ENCODE measurements around the gene PNPLA7. TPM values are rescaled to one million over a fixed set of nuclear protein-coding genes. Genes with fewer than 3 reads are reported as not detected.
"Not testable (repeated sequence)": the region's sequence is repeated elsewhere in the genome, so short reads cannot be mapped to it uniquely, and the experiment has no call there.

PNPLA7 gene
- total RNA-seq: 1 to 10 TPM; 3.0 to 3.2 TPM

GRCh38 chr9:137550231-137550621 lies at the start of gene PNPLA7:
Gene PNPLA7, minus strand, starts transcription at chr9:137550402. Its CDS starts 205 bp downstream, at chr9:137550197.
- Mint-ChIP-seq H3K4me1 (peaks cover 17% of the 10 kb centered on the region), H3K36me3 (peaks cover 3% of the 10 kb centered on the region), H3K27me3 (no peaks in the 10 kb centered on the region), H3K9me3 (ENCODE audit: low read depth) (no peaks in the 10 kb centered on the region), H3K27ac (peak within 1 kb of the TSS; percentile 69), H3K4me3 (peak within 1 kb of the TSS; percentile 78)
- ATAC-seq (no peak), DNase-seq (peak; percentile 72)
- CTCF ChIA-PET: interaction anchor here (0.5 to 2.4 kb wide), 4 partner anchors 12 to 465 kb away, joined by 3 to 17 read pairs (median 6); partner anchors contain the start of gene ZMYND19

GRCh38 chr9:137598943-137599342 lies 48.7 kb upstream of the PNPLA7 start:
- H3K27me3 Mint-ChIP-seq: no peaks in the 10 kb centered on the region
- no peak overlapping the region for H3K27ac Mint-ChIP-seq

GRCh38 chr9:137596577-137596976 lies 46.4 kb upstream of the PNPLA7 start:
- not testable (repeated sequence) for H3K27me3 Mint-ChIP-seq; H3K9me3 Mint-ChIP-seq (ENCODE audit: low read depth); H3K4me1 Mint-ChIP-seq; H3K36me3 Mint-ChIP-seq; DNase-seq; H3K27ac Mint-ChIP-seq; ATAC-seq; H3K4me3 Mint-ChIP-seq
- CTCF ChIA-PET: interaction anchor here (1.0 kb wide), 1 partner anchor 23 kb away, joined by 3 read pairs; no protein-coding TSS in a partner anchor

More at GRCh38 chr9:137598943-137599342, 48.7 kb upstream of the PNPLA7 start:
- CTCF ChIA-PET: no interaction called here
- Mint-ChIP-seq H3K9me3 (ENCODE audit: low read depth) (no peaks in the 10 kb centered on the region), H3K36me3 (no peaks in the 10 kb centered on the region), H3K4me3 (no peak overlapping the region), H3K4me1 (peaks cover 11% of the 10 kb centered on the region)
- ATAC-seq (no peak), DNase-seq (no peak)

- peak overlapping the region; percentile 18 for H3K4me3 Mint-ChIP-seq
- ATAC-seq (no peak), DNase-seq (no peak)
- CTCF ChIA-PET: interaction anchor here (0.9 to 1.3 kb wide), 2 partner anchors 13 to 58 kb away, joined by 3 to 5 read pairs; no protein-coding TSS in a partner anchor
- H3K27me3 Mint-ChIP-seq: no peaks in the 10 kb centered on the region
- H3K27ac Mint-ChIP-seq: no peak overlapping the region
- no peaks in the 10 kb centered on the region for H3K9me3 Mint-ChIP-seq (ENCODE audit: low read depth)
- no peaks in the 10 kb centered on the region for H3K36me3 Mint-ChIP-seq
- H3K4me1 Mint-ChIP-seq: peaks cover 15% of the 10 kb centered on the region
Observed at GRCh38 chr9:137593176-137593575, 43.0 kb upstream of the PNPLA7 start.

GRCh38 chr9:137592767-137593166 lies 42.6 kb upstream of the PNPLA7 start:
- H3K9me3 Mint-ChIP-seq (ENCODE audit: low read depth): no peaks in the 10 kb centered on the region
- H3K4me1 Mint-ChIP-seq: peaks cover 18% of the 10 kb centered on the region
- H3K36me3 Mint-ChIP-seq: peaks cover 3% of the 10 kb centered on the region
- H3K4me3 Mint-ChIP-seq: peak overlapping the region; percentile 18
- CTCF ChIA-PET: interaction anchor here (0.9 to 1.3 kb wide), 2 partner anchors 13 to 58 kb away, joined by 3 to 5 read pairs; no protein-coding TSS in a partner anchor
- no peak overlapping the region for H3K27ac Mint-ChIP-seq
- no peaks in the 10 kb centered on the region for H3K27me3 Mint-ChIP-seq
- DNase-seq (no peak), ATAC-seq (no peak)

- Mint-ChIP-seq H3K4me3 (peak within 1 kb of the TSS; percentile 81), H3K27me3 (no peaks in the 10 kb centered on the region), H3K9me3 (ENCODE audit: low read depth) (no peaks in the 10 kb centered on the region), H3K27ac (peak within 1 kb of the TSS; percentile 88), H3K36me3 (peaks cover 14% of the 10 kb centered on the region), H3K4me1 (peaks cover 19% of the 10 kb centered on the region)
- CTCF ChIA-PET: interaction anchor here (0.7 to 2.0 kb wide), 6 partner anchors 11 to 146 kb away, joined by 3 to 10 read pairs (median 4); partner anchors contain the start of genes DPH7 and PNPLA7
- peak; percentile 89 for DNase-seq
- ATAC-seq: peak; percentile 96
Observed at GRCh38 chr9:137590469-137591383, 40.5 kb upstream of the PNPLA7 start, which contains the start of gene ZMYND19. Gene ZMYND19, minus strand, starts transcription at chr9:137590512. Its CDS starts 249 bp downstream, at chr9:137590263.

- no peaks in the 10 kb centered on the region for H3K27me3 Mint-ChIP-seq
Observed at GRCh38 chr9:137590123-137590468, 39.9 kb upstream of the PNPLA7 start.

GRCh38 chr9:137589441-137590122 lies 39.4 kb upstream of the PNPLA7 start:
- Mint-ChIP-seq H3K9me3 (ENCODE audit: low read depth) (no peaks in the 10 kb centered on the region), H3K4me1 (peaks cover 19% of the 10 kb centered on the region), H3K27me3 (no peaks in the 10 kb centered on the region), H3K27ac (peak overlapping the region; percentile 75), H3K36me3 (peaks cover 14% of the 10 kb centered on the region), H3K4me3 (peak overlapping the region; percentile 80)
- ATAC-seq (peak; percentile 14), DNase-seq (no peak)
- CTCF ChIA-PET: interaction anchor here (2.0 to 2.7 kb wide), 2 partner anchors 10 to 11 kb away, joined by 10 to 19 read pairs; partner anchors contain the start of gene DPH7

More at GRCh38 chr9:137590123-137590468, 39.9 kb upstream of the PNPLA7 start:
- ATAC-seq (no peak), DNase-seq (no peak)
- CTCF ChIA-PET: interaction anchor here (2.0 kb wide), 1 partner anchor 10 kb away, joined by 10 read pairs; the partner anchor contains the start of gene DPH7
- Mint-ChIP-seq H3K9me3 (ENCODE audit: low read depth) (no peaks in the 10 kb centered on the region), H3K36me3 (peaks cover 14% of the 10 kb centered on the region), H3K4me3 (no peak overlapping the region), H3K27ac (no peak overlapping the region), H3K4me1 (peaks cover 19% of the 10 kb centered on the region)

- H3K4me3 Mint-ChIP-seq: peak overlapping the region; percentile 80
- ATAC-seq: no peak
- no peaks in the 10 kb centered on the region for H3K9me3 Mint-ChIP-seq (ENCODE audit: low read depth)
- H3K4me1 Mint-ChIP-seq: peaks cover 19% of the 10 kb centered on the region
- H3K27ac Mint-ChIP-seq: no peak overlapping the region
- DNase-seq: no peak
- CTCF ChIA-PET: interaction anchor here (2.4 to 2.7 kb wide), 2 partner anchors 10 to 13 kb away, joined by 8 to 19 read pairs; partner anchors contain the start of gene DPH7
- H3K27me3 Mint-ChIP-seq: no peaks in the 10 kb centered on the region
- peaks cover 14% of the 10 kb centered on the region for H3K36me3 Mint-ChIP-seq
Observed at GRCh38 chr9:137588891-137589290, 38.7 kb upstream of the PNPLA7 start.

- ATAC-seq (no peak), DNase-seq (no peak)
- Mint-ChIP-seq H3K27ac (no peak overlapping the region), H3K4me3 (peak overlapping the region; percentile 37), H3K27me3 (no peaks in the 10 kb centered on the region), H3K4me1 (peaks cover 19% of the 10 kb centered on the region), H3K36me3 (peaks cover 14% of the 10 kb centered on the region), H3K9me3 (ENCODE audit: low read depth) (no peaks in the 10 kb centered on the region)
- CTCF ChIA-PET: interaction anchor here (2.4 to 2.7 kb wide), 2 partner anchors 9 to 13 kb away, joined by 8 to 19 read pairs; partner anchors contain the start of gene DPH7
Observed at GRCh38 chr9:137588311-137588710, 38.1 kb upstream of the PNPLA7 start.

GRCh38 chr9:137586854-137587253 lies 36.7 kb upstream of the PNPLA7 start:
- H3K36me3 Mint-ChIP-seq: peaks cover 14% of the 10 kb centered on the region

GRCh38 chr9:137583957-137584356 lies 33.8 kb upstream of the PNPLA7 start:
- Mint-ChIP-seq H3K9me3 (ENCODE audit: low read depth) (no peaks in the 10 kb centered on the region), H3K27me3 (no peaks in the 10 kb centered on the region), H3K36me3 (peaks cover 14% of the 10 kb centered on the region), H3K27ac (no peak overlapping the region), H3K4me3 (no peak overlapping the region), H3K4me1 (peaks cover 17% of the 10 kb centered on the region)
- ATAC-seq (no peak), DNase-seq (no peak)
- CTCF ChIA-PET: no interaction called here

More at GRCh38 chr9:137586854-137587253, 36.7 kb upstream of the PNPLA7 start:
- H3K4me1 Mint-ChIP-seq: peaks cover 19% of the 10 kb centered on the region
- H3K9me3 Mint-ChIP-seq (ENCODE audit: low read depth): no peaks in the 10 kb centered on the region
- no peak overlapping the region for H3K4me3 Mint-ChIP-seq
- ATAC-seq (no peak), DNase-seq (no peak)
- H3K27ac Mint-ChIP-seq: no peak overlapping the region
- no peaks in the 10 kb centered on the region for H3K27me3 Mint-ChIP-seq
- CTCF ChIA-PET: interaction anchor here (2.4 to 2.7 kb wide), 2 partner anchors 8 to 11 kb away, joined by 8 to 19 read pairs; partner anchors contain the start of gene DPH7

- peaks cover 12% of the 10 kb centered on the region for H3K4me1 Mint-ChIP-seq
- ATAC-seq (no peak), DNase-seq (no peak)
- peaks cover 14% of the 10 kb centered on the region for H3K36me3 Mint-ChIP-seq
- no peak overlapping the region for H3K4me3 Mint-ChIP-seq
- H3K27me3 Mint-ChIP-seq: no peaks in the 10 kb centered on the region
- CTCF ChIA-PET: no interaction called here
- no peak overlapping the region for H3K27ac Mint-ChIP-seq
- H3K9me3 Mint-ChIP-seq (ENCODE audit: low read depth): no peaks in the 10 kb centered on the region
Observed at GRCh38 chr9:137583347-137583746, 33.1 kb upstream of the PNPLA7 start.
